HG02642 (cell line): ENCODE results near the gene ATG14.
"Not testable (repeated sequence)": the region's sequence is repeated elsewhere in the genome, so short reads cannot be mapped to it uniquely, and the experiment has no call there.

Experiments
- ATAC-seq: cut with Tn5 transposase; IDR thresholded peaks from one replicate; pipeline ENCODE4 v1.9.1; 2021; ENCODE audit warnings: mild to moderate bottlenecking; ENCODE audit not compliant: unreplicated experiment, poor library complexity

Gene ATG14

GRCh38 chr14:55434805-55435174, 23.2 kb upstream of the ATG14 start:
- no peak for ATAC-seq

- ATAC-seq = no peak
These were observed 22.5 kb upstream of the ATG14 start for GRCh38 chr14:55433880-55434804.

- no peak for ATAC-seq
These were observed 21.0 kb upstream of the ATG14 start for GRCh38 chr14:55432628-55433027.

- ATAC-seq = peak; percentile 66
These were observed 18.5 kb upstream of the ATG14 start for GRCh38 chr14:55430024-55430690.

DNA sequence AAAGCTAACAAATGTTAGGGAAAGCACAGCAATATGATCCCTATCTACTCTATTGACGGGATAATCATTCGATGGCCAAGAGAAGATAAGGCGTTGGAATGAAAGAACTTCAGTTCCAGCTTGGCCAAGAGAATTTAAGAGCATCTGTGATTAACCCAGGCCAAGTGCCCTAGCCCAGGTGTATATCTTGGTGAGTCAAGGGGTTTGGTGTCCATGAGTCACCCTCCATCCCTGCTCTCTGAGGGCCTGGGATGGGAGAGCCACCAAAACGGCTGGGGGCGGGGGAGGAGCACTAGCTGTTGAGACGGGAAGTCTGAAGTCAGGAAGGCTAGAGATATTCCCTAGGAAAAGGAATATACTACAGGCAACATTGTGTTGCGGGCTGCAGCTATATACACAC, 15.8 kb upstream of the ATG14 start:
- no peak for ATAC-seq

- ATAC-seq = no peak
These were observed 15.3 kb upstream of the ATG14 start for GRCh38 chr14:55426891-55427290.

DNA sequence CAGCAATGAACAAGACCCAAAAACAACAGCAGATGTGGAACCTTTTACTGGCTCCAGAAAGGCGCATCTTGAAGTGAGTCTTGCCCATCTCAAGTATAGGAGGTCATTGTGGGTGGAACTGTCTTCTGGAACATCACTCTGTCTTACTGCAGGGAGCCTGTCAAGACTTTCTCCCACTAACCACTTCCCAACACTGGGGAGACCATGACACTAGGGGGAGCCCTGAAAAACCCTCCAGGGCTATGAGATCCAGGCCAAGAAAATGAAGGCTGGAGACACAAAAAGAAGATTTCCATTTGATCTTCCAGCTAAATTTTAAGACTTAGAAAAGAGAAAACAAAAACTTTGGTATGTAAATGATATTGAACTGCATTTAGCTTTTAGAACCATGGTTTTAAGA, 13.5 kb upstream of the ATG14 start:
- ATAC-seq = no peak

DNA sequence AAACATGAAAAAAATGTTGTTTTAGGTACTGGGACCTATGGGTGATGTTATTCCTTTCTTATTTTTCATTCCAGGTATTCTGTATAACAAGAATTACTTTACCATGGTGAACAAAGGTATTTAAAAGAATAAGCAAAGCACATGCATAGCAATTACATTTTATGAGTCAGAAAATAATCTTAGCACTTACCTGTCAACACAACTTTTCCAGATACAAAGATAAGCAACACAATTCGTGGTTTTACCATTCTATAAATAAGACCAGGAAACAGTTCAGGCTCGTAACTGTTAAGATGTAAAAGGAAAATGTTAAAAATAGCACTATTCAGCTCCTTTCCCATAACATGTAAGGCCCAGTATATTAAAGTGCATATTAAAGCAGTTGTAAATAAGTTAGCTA, 12.3 kb upstream of the ATG14 start:
- ATAC-seq = no peak

DNA sequence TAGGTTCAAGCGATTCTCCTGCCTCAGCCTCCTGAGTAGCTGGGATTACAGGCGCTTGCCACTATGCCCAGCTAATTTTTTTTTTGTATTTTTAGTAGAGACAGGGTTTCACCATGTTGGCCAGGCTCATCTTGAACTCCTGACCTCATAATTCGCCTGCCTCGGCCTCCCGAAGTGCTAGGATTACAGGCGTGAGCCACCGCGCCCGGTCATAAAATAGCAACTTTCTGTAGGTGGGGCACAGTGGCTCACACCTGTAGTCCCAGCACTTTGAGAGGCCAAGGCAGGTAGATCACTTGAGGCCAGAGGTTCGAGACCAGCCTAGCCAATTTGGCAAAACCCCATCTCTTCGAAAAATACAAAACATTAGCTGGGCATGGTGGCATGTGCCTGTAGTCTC, 10.7 kb upstream of the ATG14 start:
- not testable (repeated sequence) for ATAC-seq

GRCh38 chr14:55419663-55420062, 8.0 kb upstream of the ATG14 start:
- ATAC-seq = no peak

GRCh38 chr14:55418411-55418810, 6.8 kb upstream of the ATG14 start:
- no peak for ATAC-seq

DNA sequence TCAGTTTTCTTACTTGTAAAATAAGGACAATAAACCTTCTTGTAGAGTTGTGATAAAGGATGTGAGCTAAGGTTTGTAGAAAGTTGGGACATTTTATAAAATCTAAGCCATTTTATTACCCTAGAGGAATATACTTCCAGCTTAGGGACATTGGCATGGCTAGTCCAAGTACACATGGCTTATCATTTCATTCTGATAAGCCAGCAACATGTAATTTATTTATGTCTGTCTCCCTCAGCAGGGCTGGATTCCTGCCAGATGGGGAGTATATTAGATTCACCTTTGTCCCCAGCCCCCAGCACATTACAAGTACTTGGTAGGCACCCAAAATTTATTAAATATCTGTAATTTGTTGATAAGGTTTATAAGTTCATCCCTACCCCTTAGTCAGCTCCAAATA, 6.3 kb upstream of the ATG14 start:
- ATAC-seq = no peak

- ATAC-seq = no peak
These were observed 5.2 kb upstream of the ATG14 start for GRCh38 chr14:55416866-55417265.

DNA sequence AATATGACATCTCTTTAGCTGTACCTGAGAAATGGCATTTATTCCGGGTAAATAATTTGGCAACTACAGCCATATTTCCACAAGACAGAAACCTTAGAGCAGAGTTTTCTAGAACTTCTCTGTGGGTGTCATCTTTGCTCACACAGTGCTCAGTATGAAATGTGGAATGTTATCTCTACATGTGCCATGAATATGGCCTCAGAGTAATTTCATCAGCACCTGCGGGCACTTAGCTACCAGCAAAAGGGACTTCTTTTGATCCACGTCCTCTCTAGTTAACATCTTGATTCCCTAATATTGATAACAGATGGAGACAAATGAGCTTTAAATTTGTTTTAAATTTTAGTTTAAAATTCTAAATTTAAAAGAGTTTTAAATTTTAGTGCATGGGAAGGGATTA, 2.9 kb upstream of the ATG14 start:
- ATAC-seq = no peak

GRCh38 chr14:55412676-55413075, 1.0 kb upstream of the ATG14 start:
- ATAC-seq = no peak

DNA sequence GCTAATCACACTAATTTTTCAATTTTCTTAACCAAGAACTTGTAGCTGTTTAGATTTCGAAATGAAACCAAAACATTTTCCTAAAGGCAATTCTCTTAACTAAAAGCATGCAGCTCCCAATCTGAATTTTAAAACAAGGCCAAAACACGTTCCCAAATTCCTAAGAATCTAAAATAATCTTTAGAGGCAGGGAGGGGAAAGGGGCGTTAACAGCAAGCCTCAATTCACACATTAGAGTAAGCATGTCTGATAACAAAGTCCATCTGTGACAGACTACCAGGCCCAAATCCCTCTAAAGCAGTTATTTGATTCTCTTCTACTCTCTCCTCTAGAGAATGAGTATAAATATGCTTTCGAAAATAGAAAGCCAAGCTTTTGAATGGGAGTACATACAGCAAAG, 754 bp downstream of the ATG14 start:
- ATAC-seq = no peak

GRCh38 chr14:55404173-55404854, 7.3 kb downstream of the ATG14 start:
- no peak for ATAC-seq

GRCh38 chr14:55401751-55402150, 9.9 kb downstream of the ATG14 start:
- ATAC-seq = no peak

DNA sequence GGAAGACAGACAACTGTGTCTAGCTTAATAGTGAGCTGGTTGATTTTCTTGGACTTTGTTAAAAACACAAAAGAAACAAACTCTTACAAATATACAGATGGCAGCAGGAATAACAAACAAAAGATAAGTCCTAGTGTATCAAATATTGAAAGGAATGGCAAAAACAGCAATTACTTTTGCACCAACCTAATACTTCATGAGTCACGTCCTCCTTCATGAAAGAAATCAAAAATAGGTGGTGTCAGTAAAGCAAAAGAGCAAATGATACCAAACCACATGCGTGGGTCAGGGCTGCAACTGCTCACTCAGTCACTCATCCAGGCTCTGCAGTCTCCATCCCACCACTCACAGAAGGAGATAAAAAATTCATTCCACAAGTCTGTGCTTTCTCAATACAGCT, 11.8 kb downstream of the ATG14 start:
- no peak for ATAC-seq

DNA sequence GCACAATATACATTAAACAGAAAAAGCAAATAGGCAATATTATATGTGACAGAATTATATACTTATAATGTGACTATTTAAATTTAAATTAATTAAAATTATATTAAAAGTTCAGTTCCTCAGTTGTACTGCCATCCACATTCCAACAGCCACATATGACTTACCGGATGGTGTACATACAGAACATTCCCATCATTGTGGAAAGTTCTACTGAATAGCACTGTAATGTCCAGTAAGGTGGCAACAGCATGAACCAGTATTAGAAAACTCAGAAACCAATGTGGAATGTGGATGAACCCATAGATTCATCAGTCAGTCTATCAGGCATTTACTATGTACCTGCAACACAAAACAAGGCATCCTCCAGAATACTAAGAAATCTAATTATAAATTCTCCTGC, 12.4 kb downstream of the ATG14 start:
- ATAC-seq = no peak

- no peak for ATAC-seq
These were observed 13.0 kb downstream of the ATG14 start for GRCh38 chr14:55398679-55399078.
